IMR-90 (cell line): Measurements from ENCODE around the gene HLA-E. TPM values are rescaled to one million over a fixed set of nuclear protein-coding genes. Genes with fewer than 3 reads are reported as not detected.

ENCODE experiments used
- ATAC-seq: fragments of 200-7000 bp; cut with Tn5 transposase; 2 replicates; pipeline ENCODE4 v1.9.1; 2020; ENCODE audit warnings: low read depth, mild to moderate bottlenecking, moderate library complexity
- BruUV-seq: library from RNA; stranded (reverse); fragments of 400-500 nt; replicated peaks from 2 replicates; lab custom pipeline; 2021; lab: Mats Ljungman, UMichigan
- CTCF ChIA-PET: fragments of 300-600 bp; formaldehyde crosslinking; extraction: SDS; loops from one replicate; lab custom pipeline; 2021; ENCODE audit warnings: antibody characterized with exemption; lab: Yijun Ruan, JAX
- POLR2A ChIA-PET: fragments of 300-600 bp; sonication (Branson Sonifier 250); formaldehyde crosslinking; loops from one replicate; lab custom pipeline; 2022; ENCODE audit warnings: antibody characterized with exemption; ENCODE audit not compliant: unreplicated experiment; lab: Charles Lee
- DNase-seq: peaks from one replicate; pipeline ENCODE4 v3.0.0; 2013
- H2AFZ ChIP-seq: replicated peaks from 2 replicates; pipeline ENCODE3; 2013; ENCODE audit warnings: low read length, mild to moderate bottlenecking; ENCODE audit not compliant: poor library complexity
- H2AK5ac ChIP-seq: 2 replicates; pipeline ENCODE4 v1.6.1; 2013; ENCODE audit warnings: low read depth, low read length, inconsistent platforms
- H2AK9ac ChIP-seq: replicated peaks from 2 replicates; pipeline ENCODE3; 2013; ENCODE audit warnings: mild to moderate bottlenecking, low read depth, low read length, moderate library complexity; ENCODE audit not compliant: poor library complexity
- H2BK120ac ChIP-seq: 2 replicates; pipeline ENCODE4 v1.6.1; 2013; ENCODE audit warnings: low read depth, low read length, inconsistent platforms
- H2BK15ac ChIP-seq: 3 replicates; pipeline ENCODE4 v1.6.1; 2013; ENCODE audit warnings: low read depth, low read length, inconsistent platforms
- H2BK20ac ChIP-seq: 2 replicates; pipeline ENCODE4 v1.6.1; 2013; ENCODE audit warnings: low read depth, mild to moderate bottlenecking, inconsistent platforms, low read length, moderate library complexity
- H2BK5ac ChIP-seq: 2 replicates; pipeline ENCODE4 v1.6.1; 2013; ENCODE audit warnings: mild to moderate bottlenecking, low read depth, low read length, inconsistent platforms; ENCODE audit not compliant: poor library complexity, severe bottlenecking
- H3K14ac ChIP-seq: replicated peaks from 2 replicates; pipeline ENCODE4 v1.6.1; 2013; ENCODE audit warnings: low read depth, low read length, inconsistent platforms
- H3K18ac ChIP-seq: 2 replicates; pipeline ENCODE4 v1.6.1; 2013; ENCODE audit warnings: low read depth, low read length, control low read depth
- H3K23ac ChIP-seq: 2 replicates; pipeline ENCODE4 v1.6.1; 2013; ENCODE audit warnings: low read depth, low read length, inconsistent platforms
- H3K27ac ChIP-seq: 2 replicates; pipeline ENCODE4 v1.5.1; 2013; ENCODE audit warnings: mild to moderate bottlenecking, control low read depth, low read length; ENCODE audit not compliant: insufficient read depth
- H3K27me3 ChIP-seq: 2 replicates; pipeline ENCODE4 v1.6.1; 2013; ENCODE audit warnings: low read length; ENCODE audit not compliant: control insufficient read depth, insufficient read depth
- H3K36me3 ChIP-seq: 2 replicates; pipeline ENCODE4 v1.6.1; 2013; ENCODE audit warnings: low read length, mixed read lengths; ENCODE audit not compliant: control insufficient read depth, insufficient read depth
- H3K4ac ChIP-seq: 2 replicates; pipeline ENCODE4 v1.6.1; 2013; ENCODE audit warnings: low read depth, low read length, inconsistent platforms
- H3K4me1 ChIP-seq: 2 replicates; pipeline ENCODE4 v1.6.1; 2013; ENCODE audit warnings: low read length, mixed read lengths; ENCODE audit not compliant: control insufficient read depth, insufficient read depth
- H3K4me2 ChIP-seq: 2 replicates; pipeline ENCODE4 v1.6.1; 2013; ENCODE audit warnings: low read depth, mild to moderate bottlenecking, control low read depth, low read length, moderate library complexity
- H3K4me3 ChIP-seq: 2 replicates; pipeline ENCODE4 v1.5.1; 2013; ENCODE audit warnings: low read depth, mild to moderate bottlenecking, control low read depth, low read length, moderate library complexity; ENCODE audit not compliant: insufficient read depth
- H3K56ac ChIP-seq: 2 replicates; pipeline ENCODE4 v1.6.1; 2013; ENCODE audit warnings: low read length, inconsistent platforms; ENCODE audit not compliant: insufficient read depth; ENCODE audit errors: extremely low read depth
- H3K79me1 ChIP-seq, 2 experiments: 2 replicates each; pipeline ENCODE4 v1.6.1; 2013; ENCODE audit warnings: low read length in 2 of 2, inconsistent platforms in 1 of 2, low read depth in 1 of 2
- H3K9ac ChIP-seq: 2 replicates; pipeline ENCODE4 v1.6.1; 2013; ENCODE audit warnings: low read depth, low read length, control low read depth
- H3K9me1 ChIP-seq: 2 replicates; pipeline ENCODE4 v1.6.1; 2013; ENCODE audit warnings: low read length, inconsistent platforms; ENCODE audit not compliant: insufficient read depth
- H3K9me3 ChIP-seq: 2 replicates; pipeline ENCODE4 v1.6.1; 2013; ENCODE audit warnings: low read length; ENCODE audit not compliant: control insufficient read depth, insufficient read depth
- H4K20me1 ChIP-seq: 2 replicates; pipeline ENCODE4 v1.6.1; 2013; ENCODE audit warnings: low read length, inconsistent platforms; ENCODE audit not compliant: insufficient read depth
- H4K5ac ChIP-seq: 2 replicates; pipeline ENCODE4 v1.6.1; 2013; ENCODE audit warnings: mild to moderate bottlenecking, low read depth, low read length, control low read depth
- H4K8ac ChIP-seq, 2 experiments: 2 replicates each; pipeline ENCODE4 v1.6.1; 2013; ENCODE audit warnings: low read depth in 2 of 2, low read length in 2 of 2, control low read depth in 1 of 2, inconsistent platforms in 1 of 2
- H4K91ac ChIP-seq: 2 replicates; pipeline ENCODE4 v1.6.1; 2013; ENCODE audit warnings: low read depth, low read length, inconsistent platforms; ENCODE audit not compliant: insufficient read depth
- BHLHE40 ChIP-seq: fragments of 150-350 bp; IDR thresholded peaks from 2 replicates; pipeline ENCODE4 v1.6.1; 2016; ENCODE audit warnings: mild to moderate bottlenecking, low read depth, low read length
- CEBPB ChIP-seq: IDR thresholded peaks from 2 replicates; pipeline ENCODE4 v1.6.1; 2012; ENCODE audit warnings: low read depth, low read length, improper control_type of control experiment
- CHD1 ChIP-seq: IDR thresholded peaks from 2 replicates; pipeline ENCODE4 v1.6.1; 2012; ENCODE audit warnings: low read depth, low read length, improper control_type of control experiment
- CTCF ChIP-seq: conservative IDR thresholded peaks from 2 replicates; pipeline ENCODE4 v1.5.1; 2012; ENCODE audit warnings: mild to moderate bottlenecking, low read depth, low read length, improper control_type of control experiment
- FOS ChIP-seq: fragments of 150-350 bp; IDR thresholded peaks from 2 replicates; pipeline ENCODE4 v1.6.1; 2016; ENCODE audit warnings: low read depth, low read length
- MAFK ChIP-seq: IDR thresholded peaks from 2 replicates; pipeline ENCODE4 v1.6.1; 2012; ENCODE audit warnings: low read depth, low read length, improper control_type of control experiment
- MAZ ChIP-seq: IDR thresholded peaks from 2 replicates; pipeline ENCODE4 v1.6.1; 2012; ENCODE audit warnings: low read depth, mild to moderate bottlenecking, low read length, improper control_type of control experiment, moderate library complexity, borderline replicate concordance
- MXI1 ChIP-seq: IDR thresholded peaks from 2 replicates; pipeline ENCODE4 v1.6.1; 2012; ENCODE audit warnings: low read depth, mild to moderate bottlenecking, low read length, moderate library complexity, borderline replicate concordance
- NFE2L2 ChIP-seq: fragments of 150-350 bp; IDR thresholded peaks from 2 replicates; pipeline ENCODE4 v1.6.1; 2016; ENCODE audit warnings: low read depth, mild to moderate bottlenecking, low read length
- POLR2A ChIP-seq: IDR thresholded peaks from 2 replicates; pipeline ENCODE4 v1.6.1; 2012; ENCODE audit warnings: mild to moderate bottlenecking, low read depth, low read length
- RAD21 ChIP-seq: IDR thresholded peaks from 2 replicates; pipeline ENCODE4 v1.6.1; 2012; ENCODE audit warnings: low read length, improper control_type of control experiment
- RCOR1 ChIP-seq: IDR thresholded peaks from 2 replicates; pipeline ENCODE4 v1.6.1; 2012; ENCODE audit warnings: mild to moderate bottlenecking, low read length, improper control_type of control experiment; ENCODE audit not compliant: insufficient replicate concordance
- RFX5 ChIP-seq: IDR thresholded peaks from 2 replicates; pipeline ENCODE4 v1.8.0; 2012; ENCODE audit warnings: low read depth, mild to moderate bottlenecking, low read length, moderate library complexity
- SMC3 ChIP-seq: fragments of 150-350 bp; IDR thresholded peaks from 2 replicates; pipeline ENCODE4 v1.6.1; 2016; ENCODE audit warnings: low read depth, mild to moderate bottlenecking, antibody characterized with exemption, low read length, moderate library complexity
- USF2 ChIP-seq: fragments of 150-350 bp; IDR thresholded peaks from 2 replicates; pipeline ENCODE4 v1.6.1; 2017; ENCODE audit warnings: mild to moderate bottlenecking, antibody characterized with exemption, low read length, low read depth
- WGBS, 2 experiments: methylation state at CpG; one replicate each; pipeline versions ENCODE4 v1.1.5 to v1.1.7; 2013; ENCODE audit warnings: missing lambda C conversion rate in 2 of 2; ENCODE audit not compliant: insufficient read length in 1 of 2; ENCODE audit errors: extremely low coverage in 2 of 2; 5-methylcytosine and 5-hydroxymethylcytosine counted together
- dilution Hi-C: fragments of 300-500 bp; cut with HindIII; formaldehyde crosslinking; loops from one replicate; pipeline ENCODE4 v1.14.3; 2018; ENCODE audit warnings: low sequenced_read_pairs; ENCODE audit not compliant: unreplicated experiment
- in situ Hi-C: fragments of 300-500 bp; cut with MboI; formaldehyde crosslinking; loops from 3 replicates; pipeline ENCODE4 v1.14.3; 2019; ENCODE audit warnings: low sequenced_read_pairs, inconsistent platforms, mixed read lengths
- intact Hi-C: fragments of 100-400 bp; cut with micrococcal nuclease; formaldehyde crosslinking; loops from 2 replicates; pipeline ENCODE4 v1.10.0; 2022
- polyA plus RNA-seq, 3 experiments: library from polyadenylated mRNA; depleted of rRNA; stranded (reverse); fragments of >200 nt; gene quantifications; 2 replicates each; pipeline ENCODE4 v1.2.3, GENCODE V29; 2012; ENCODE audit warnings: low replicate concordance in 1 of 3
- total RNA-seq: library from RNA; depleted of rRNA; stranded (reverse); fragments of >200 nt; gene quantifications from 2 replicates; pipeline ENCODE4 v1.2.3, GENCODE V29; 2012
- TF ChIP-seq, protein P1 (sequence below): fragments of 150-350 bp; IDR thresholded peaks from 2 replicates; pipeline ENCODE4 v1.6.1; 2016; ENCODE audit warnings: low read depth, mild to moderate bottlenecking, low read length, moderate library complexity, borderline replicate concordance

Gene HLA-E
- total and polyA plus RNA-seq, 2 of the 4 experiments (the other 2 are of a cell fraction): 83.6 to 84.8 TPM

GRCh38 chr6:30530014-30530413 is 40.7 kb downstream of the HLA-E start:
- H2BK120ac ChIP-seq: no peak overlapping the region
- in situ Hi-C loops: no loop called here

More at GRCh38 chr6:30530014-30530413, 40.7 kb downstream of the HLA-E start:
- TF ChIP-seq BHLHE40: no peak
- TF ChIP-seq CHD1: no peak
- no peak for TF ChIP-seq POLR2A
- TF ChIP-seq, protein P1, sequence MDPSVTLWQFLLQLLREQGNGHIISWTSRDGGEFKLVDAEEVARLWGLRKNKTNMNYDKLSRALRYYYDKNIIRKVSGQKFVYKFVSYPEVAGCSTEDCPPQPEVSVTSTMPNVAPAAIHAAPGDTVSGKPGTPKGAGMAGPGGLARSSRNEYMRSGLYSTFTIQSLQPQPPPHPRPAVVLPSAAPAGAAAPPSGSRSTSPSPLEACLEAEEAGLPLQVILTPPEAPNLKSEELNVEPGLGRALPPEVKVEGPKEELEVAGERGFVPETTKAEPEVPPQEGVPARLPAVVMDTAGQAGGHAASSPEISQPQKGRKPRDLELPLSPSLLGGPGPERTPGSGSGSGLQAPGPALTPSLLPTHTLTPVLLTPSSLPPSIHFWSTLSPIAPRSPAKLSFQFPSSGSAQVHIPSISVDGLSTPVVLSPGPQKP: no peak
- no peak for TF ChIP-seq MAZ
- TF ChIP-seq FOS: no peak
- TF ChIP-seq RAD21: no peak
- no peak for TF ChIP-seq MXI1
- TF ChIP-seq RFX5: no peak
- TF ChIP-seq MAFK: no peak
- TF ChIP-seq CEBPB: no peak
- TF ChIP-seq SMC3: no peak
- no peak for TF ChIP-seq USF2
- no peak for TF ChIP-seq CTCF
- TF ChIP-seq NFE2L2: no peak
- TF ChIP-seq RCOR1: no peak
- no peaks in the 10 kb centered on the region for H3K36me3 ChIP-seq
- no peak overlapping the region for H4K91ac ChIP-seq
- peaks cover 6% of the 10 kb centered on the region for H3K9me1 ChIP-seq
- intact Hi-C loops (no loop called here), dilution Hi-C loops (no loop called here)
- no peak overlapping the region for H3K4me2 ChIP-seq
- H3K18ac ChIP-seq: no peak overlapping the region
- H2AFZ ChIP-seq: no peak overlapping the region
- no peaks in the 10 kb centered on the region for H4K20me1 ChIP-seq
- H2BK20ac ChIP-seq: no peak overlapping the region
- no peak overlapping the region for H3K23ac ChIP-seq
- H2AK5ac ChIP-seq: no peak overlapping the region
- no peak overlapping the region for H3K4me3 ChIP-seq
- no peak overlapping the region for H4K5ac ChIP-seq
- no TSS peak for BruUV-seq
- no CpG with 5 or more reads among the region's 2 CpGs for WGBS, 2 experiments
- ChIA-PET CTCF (interaction anchor here (1.4 to 1.8 kb wide), 2 partner anchors 12 to 47 kb away, joined by 5 to 6 read pairs; no protein-coding TSS in a partner anchor), POLR2A (no interaction called here)
- H3K9ac ChIP-seq: no peak overlapping the region
- H3K27ac ChIP-seq: no peak overlapping the region
- no peak overlapping the region for H2AK9ac ChIP-seq
- no peak overlapping the region for H4K8ac ChIP-seq
- no peak overlapping the region for H2BK5ac ChIP-seq
- DNase-seq (no peak), ATAC-seq (no peak)
- H3K79me1 ChIP-seq: no peaks in the 10 kb centered on the region
- no peak overlapping the region for H3K14ac ChIP-seq
- H3K56ac ChIP-seq: no peak overlapping the region
- H3K4me1 ChIP-seq: peaks cover 2% of the 10 kb centered on the region; the same call in 1 of the 2 replicates
- H3K9me3 ChIP-seq: peaks cover 2% of the 10 kb centered on the region; the same call in 1 of the 2 replicates
- no peaks in the 10 kb centered on the region for H3K27me3 ChIP-seq
- no peak overlapping the region for H2BK15ac ChIP-seq
- no peak overlapping the region for H3K4ac ChIP-seq
